GDM1 (cell line): ENCODE measurements around the gene SATB1.

Experiments
- DNase-seq: peaks from one replicate; lab custom pipeline; 2025; lab: John Stamatoyannopoulos, UW

Gene SATB1

GRCh38 chr3:18431266-18431665 lies 6.1 kb upstream of the SATB1 start:
- no peak for DNase-seq

- no peak for DNase-seq
Measured at GRCh38 chr3:18428991-18429745, 4.0 kb upstream of the SATB1 start.

- no peak for DNase-seq
Measured at GRCh38 chr3:18428036-18428435, 2.9 kb upstream of the SATB1 start.

GRCh38 chr3:18426597-18427193 lies 1.6 kb upstream of the SATB1 start:
- DNase-seq = no peak

GRCh38 chr3:18425641-18426257 lies 610 bp upstream of the SATB1 start:
- peak; percentile 89 for DNase-seq

GRCh38 chr3:18424213-18424728 lies 868 bp downstream of the SATB1 start:
- no peak for DNase-seq

GRCh38 chr3:18423401-18424212 lies 1.5 kb downstream of the SATB1 start:
- DNase-seq = peak; percentile 7

- DNase-seq = no peak
Measured at GRCh38 chr3:18422972-18423371, 2.2 kb downstream of the SATB1 start.

GRCh38 chr3:18420555-18420954 lies 4.6 kb downstream of the SATB1 start:
- DNase-seq = no peak

- DNase-seq = no peak
Measured at GRCh38 chr3:18419232-18419631, 5.9 kb downstream of the SATB1 start.

GRCh38 chr3:18417904-18418572 lies 7.1 kb downstream of the SATB1 start:
- no peak for DNase-seq

GRCh38 chr3:18416332-18416731 lies 8.8 kb downstream of the SATB1 start:
- no peak for DNase-seq

- no peak for DNase-seq
Measured at GRCh38 chr3:18415839-18416238, 9.3 kb downstream of the SATB1 start.

GRCh38 chr3:18415167-18415566 lies 10.0 kb downstream of the SATB1 start:
- DNase-seq = no peak

- DNase-seq = no peak
Measured at GRCh38 chr3:18412684-18413083, 12.5 kb downstream of the SATB1 start.

GRCh38 chr3:18411541-18411940 lies 13.6 kb downstream of the SATB1 start:
- DNase-seq = no peak

- no peak for DNase-seq
Measured at GRCh38 chr3:18410205-18410604, 14.9 kb downstream of the SATB1 start.

GRCh38 chr3:18409266-18409665 lies 15.9 kb downstream of the SATB1 start:
- DNase-seq = no peak

GRCh38 chr3:18405141-18405540 lies 20.0 kb downstream of the SATB1 start:
- no peak for DNase-seq

- DNase-seq = no peak
Measured at GRCh38 chr3:18403061-18403460, 22.1 kb downstream of the SATB1 start.

- no peak for DNase-seq
Measured at GRCh38 chr3:18402239-18402799, 22.8 kb downstream of the SATB1 start.
